ENCODE results near the gene RNF187.
A peak's percentile ranks its signal among the peaks of the same experiment; 100 is the strongest.

Gene RNF187

GRCh38 chr1:228471154-228471761, 15.9 kb upstream of the RNF187 start:
- no peak overlapping the region for H3K27ac ChIP-seq (ENCODE audit: low read length, poor library complexity, severe bottlenecking)
- no peak overlapping the region for H3K9ac ChIP-seq (ENCODE audit: low read length)
- H3K27me3 ChIP-seq (ENCODE audit: control insufficient read depth in 1 of 2, insufficient read depth in 1 of 2, low read length in 2 of 2) = peaks cover 38 to 62% of the 10 kb centered on the region in 2 experiments
- no peak overlapping the region for H3K14ac ChIP-seq (ENCODE audit: low read length in 2 of 2)
- H2AFZ ChIP-seq (ENCODE audit: low read depth, low read length) = no peak overlapping the region
- no peak overlapping the region for H2AK5ac ChIP-seq (ENCODE audit: low read length, severe bottlenecking)
- no peak overlapping the region for H4K8ac ChIP-seq (ENCODE audit: low read length)
- H2BK15ac ChIP-seq (ENCODE audit: low read depth, poor library complexity, severe bottlenecking) = no peak overlapping the region
- no peak overlapping the region for H4K91ac ChIP-seq (ENCODE audit: low read length)
- H3K4me3 ChIP-seq (ENCODE audit: insufficient read depth in 1 of 2, low read depth in 1 of 2, low read length in 2 of 2) = no peak overlapping the region
- 94% methylated on average over 37 of the region's 37 CpGs for WGBS
- H3K4me1 ChIP-seq (ENCODE audit: control insufficient read depth, insufficient read depth, low read depth, low read length) = peaks cover 3% of the 10 kb centered on the region
- H3K36me3 ChIP-seq (ENCODE audit: control insufficient read depth in 1 of 2, insufficient read depth in 2 of 2, low read depth in 1 of 2, low read length in 2 of 2) = no peaks in the 10 kb centered on the region
- H2BK5ac ChIP-seq (ENCODE audit: low read depth, low read length, poor library complexity, severe bottlenecking) = no peak overlapping the region
- no peaks in the 10 kb centered on the region for H3K79me1 ChIP-seq (replicated peaks; ENCODE audit: low read length, poor library complexity, severe bottlenecking)
- H3K4me2 ChIP-seq (ENCODE audit: low read length, poor library complexity, severe bottlenecking) = no peak overlapping the region
- no peak overlapping the region for H2BK120ac ChIP-seq (ENCODE audit: low read depth, low read length)
- H3K4ac ChIP-seq (ENCODE audit: low read depth in 1 of 2, low read length in 2 of 2) = no peak overlapping the region
- H2BK12ac ChIP-seq (ENCODE audit: low read length in 2 of 2) = no peak overlapping the region
- no peaks in the 10 kb centered on the region for H3K9me3 ChIP-seq (ENCODE audit: control insufficient read depth, low read length)
- no peak overlapping the region for H3K23ac ChIP-seq (ENCODE audit: low read length in 2 of 2)
- no peak overlapping the region for H3K18ac ChIP-seq (ENCODE audit: low read depth in 1 of 2, low read length in 2 of 2)
- no peak for DNase-seq

- no peaks in the 10 kb centered on the region for H3K79me1 ChIP-seq (replicated peaks; ENCODE audit: low read length, poor library complexity, severe bottlenecking)
- no peak overlapping the region for H3K23ac ChIP-seq (ENCODE audit: low read length in 2 of 2)
- no peak overlapping the region for H3K18ac ChIP-seq (ENCODE audit: low read depth in 1 of 2, low read length in 2 of 2)
- no peaks in the 10 kb centered on the region for H3K36me3 ChIP-seq (ENCODE audit: control insufficient read depth in 1 of 2, insufficient read depth in 2 of 2, low read depth in 1 of 2, low read length in 2 of 2)
- peak; percentile 37 for DNase-seq
- no peak overlapping the region for H3K4me2 ChIP-seq (ENCODE audit: low read length, poor library complexity, severe bottlenecking)
- no peak overlapping the region for H2BK120ac ChIP-seq (ENCODE audit: low read depth, low read length)
- H3K4ac ChIP-seq (ENCODE audit: low read depth in 1 of 2, low read length in 2 of 2) = no peak overlapping the region
- H3K14ac ChIP-seq (ENCODE audit: low read length in 2 of 2) = no peak overlapping the region
- H4K8ac ChIP-seq (ENCODE audit: low read length) = peak overlapping the region; percentile 47
- 74% methylated on average over 4 of the region's 5 CpGs for WGBS
- H2AK5ac ChIP-seq (ENCODE audit: low read length, severe bottlenecking) = no peak overlapping the region
- H2BK12ac ChIP-seq (ENCODE audit: low read length in 2 of 2) = peak overlapping the region in 1 of 2 experiments; percentile 38
- H2BK5ac ChIP-seq (ENCODE audit: low read depth, low read length, poor library complexity, severe bottlenecking) = no peak overlapping the region
- no peak overlapping the region for H3K9ac ChIP-seq (ENCODE audit: low read length)
- peak overlapping the region; percentile 19 for H2BK15ac ChIP-seq (ENCODE audit: low read depth, poor library complexity, severe bottlenecking)
- no peak overlapping the region for H3K4me3 ChIP-seq (ENCODE audit: insufficient read depth in 1 of 2, low read depth in 1 of 2, low read length in 2 of 2)
- H3K4me1 ChIP-seq (ENCODE audit: control insufficient read depth, insufficient read depth, low read depth, low read length) = peaks cover 3% of the 10 kb centered on the region
- no peak overlapping the region for H4K91ac ChIP-seq (ENCODE audit: low read length)
- no peak overlapping the region for H3K27ac ChIP-seq (ENCODE audit: low read length, poor library complexity, severe bottlenecking)
- H2AFZ ChIP-seq (ENCODE audit: low read depth, low read length) = no peak overlapping the region
- H3K27me3 ChIP-seq (ENCODE audit: control insufficient read depth in 1 of 2, insufficient read depth in 1 of 2, low read length in 2 of 2) = peaks cover 32 to 61% of the 10 kb centered on the region in 2 experiments
- H3K9me3 ChIP-seq (ENCODE audit: control insufficient read depth, low read length) = no peaks in the 10 kb centered on the region
Observed at GRCh38 chr1:228471762-228472398, 15.3 kb upstream of the RNF187 start.

DNA sequence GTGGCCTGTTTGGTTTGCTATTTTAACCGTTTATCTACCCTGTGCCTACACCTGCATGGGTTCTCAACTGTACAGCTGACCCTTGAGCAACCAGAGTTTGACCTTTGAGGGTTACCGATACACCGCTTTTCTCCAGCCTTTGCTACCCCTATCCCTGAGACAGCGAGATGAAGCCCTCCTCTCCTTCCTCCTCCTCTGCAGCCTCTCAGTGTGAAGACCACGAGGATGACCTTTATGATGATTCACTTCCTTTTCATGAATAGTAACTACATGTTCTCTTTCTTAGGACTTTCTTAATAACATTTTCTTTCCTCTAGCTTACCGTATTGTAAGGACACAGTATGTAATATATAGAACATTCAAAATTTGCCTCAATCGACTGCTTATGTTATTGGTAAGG, 14.5 kb upstream of the RNF187 start:
- Histone ChIP-seq H3K79me1 (replicated peaks; ENCODE audit: low read length, poor library complexity, severe bottlenecking) (no peaks in the 10 kb centered on the region), H3K4me1 (ENCODE audit: control insufficient read depth, insufficient read depth, low read depth, low read length) (peaks cover 3% of the 10 kb centered on the region), H3K27me3 (ENCODE audit: control insufficient read depth in 1 of 2, insufficient read depth in 1 of 2, low read length in 2 of 2) (peaks cover 24 to 53% of the 10 kb centered on the region in 2 experiments), H2AK5ac (ENCODE audit: low read length, severe bottlenecking) (no peak overlapping the region), H2BK5ac (ENCODE audit: low read depth, low read length, poor library complexity, severe bottlenecking) (no peak overlapping the region), H3K27ac (ENCODE audit: low read length, poor library complexity, severe bottlenecking) (no peak overlapping the region), H3K9ac (ENCODE audit: low read length) (no peak overlapping the region), H3K4ac (ENCODE audit: low read depth in 1 of 2, low read length in 2 of 2) (no peak overlapping the region), H2BK15ac (ENCODE audit: low read depth, poor library complexity, severe bottlenecking) (no peak overlapping the region), H3K4me3 (ENCODE audit: insufficient read depth in 1 of 2, low read depth in 1 of 2, low read length in 2 of 2) (no peak overlapping the region), H3K9me3 (ENCODE audit: control insufficient read depth, low read length) (no peaks in the 10 kb centered on the region), H3K36me3 (ENCODE audit: control insufficient read depth in 1 of 2, insufficient read depth in 2 of 2, low read depth in 1 of 2, low read length in 2 of 2) (no peaks in the 10 kb centered on the region), H3K14ac (ENCODE audit: low read length in 2 of 2) (no peak overlapping the region), H4K8ac (ENCODE audit: low read length) (no peak overlapping the region), H3K4me2 (ENCODE audit: low read length, poor library complexity, severe bottlenecking) (no peak overlapping the region), H2BK12ac (ENCODE audit: low read length in 2 of 2) (no peak overlapping the region), H3K18ac (ENCODE audit: low read depth in 1 of 2, low read length in 2 of 2) (peak overlapping the region in 1 of 2 experiments; percentile 76), H2BK120ac (ENCODE audit: low read depth, low read length) (no peak overlapping the region), H3K23ac (ENCODE audit: low read length in 2 of 2) (no peak overlapping the region), H2AFZ (ENCODE audit: low read depth, low read length) (peak overlapping the region; percentile 44), H4K91ac (ENCODE audit: low read length) (no peak overlapping the region)
- DNase-seq = peak; percentile 48
- 33% methylated on average over 5 of the region's 7 CpGs for WGBS

GRCh38 chr1:228474507-228474906, 12.7 kb upstream of the RNF187 start:
- Histone ChIP-seq H4K91ac (ENCODE audit: low read length) (no peak overlapping the region), H3K4me1 (ENCODE audit: control insufficient read depth, insufficient read depth, low read depth, low read length) (peaks cover 3% of the 10 kb centered on the region), H3K79me1 (replicated peaks; ENCODE audit: low read length, poor library complexity, severe bottlenecking) (no peaks in the 10 kb centered on the region), H2BK5ac (ENCODE audit: low read depth, low read length, poor library complexity, severe bottlenecking) (no peak overlapping the region), H3K9ac (ENCODE audit: low read length) (no peak overlapping the region), H3K36me3 (ENCODE audit: control insufficient read depth in 1 of 2, insufficient read depth in 2 of 2, low read depth in 1 of 2, low read length in 2 of 2) (no peaks in the 10 kb centered on the region), H3K4me3 (ENCODE audit: insufficient read depth in 1 of 2, low read depth in 1 of 2, low read length in 2 of 2) (no peak overlapping the region), H3K18ac (ENCODE audit: low read depth in 1 of 2, low read length in 2 of 2) (no peak overlapping the region), H2BK12ac (ENCODE audit: low read length in 2 of 2) (no peak overlapping the region), H3K4me2 (ENCODE audit: low read length, poor library complexity, severe bottlenecking) (no peak overlapping the region), H4K8ac (ENCODE audit: low read length) (no peak overlapping the region), H2AK5ac (ENCODE audit: low read length, severe bottlenecking) (no peak overlapping the region), H2AFZ (ENCODE audit: low read depth, low read length) (no peak overlapping the region), H3K27me3 (ENCODE audit: control insufficient read depth in 1 of 2, insufficient read depth in 1 of 2, low read length in 2 of 2) (peaks cover 14 to 35% of the 10 kb centered on the region in 2 experiments), H2BK120ac (ENCODE audit: low read depth, low read length) (no peak overlapping the region), H3K9me3 (ENCODE audit: control insufficient read depth, low read length) (no peaks in the 10 kb centered on the region), H3K27ac (ENCODE audit: low read length, poor library complexity, severe bottlenecking) (no peak overlapping the region), H3K23ac (ENCODE audit: low read length in 2 of 2) (no peak overlapping the region), H3K4ac (ENCODE audit: low read depth in 1 of 2, low read length in 2 of 2) (no peak overlapping the region), H3K14ac (ENCODE audit: low read length in 2 of 2) (no peak overlapping the region), H2BK15ac (ENCODE audit: low read depth, poor library complexity, severe bottlenecking) (no peak overlapping the region)
- WGBS = 89% methylated on average over 3 of the region's 3 CpGs
- no peak for DNase-seq

Data from mesenchymal stem cell (in vitro differentiated cells and primary cell).